Measurements from ENCODE around the gene CARMIL1. TPM values are rescaled to one million over a fixed set of nuclear protein-coding genes. Genes with fewer than 3 reads are reported as not detected.

Gene CARMIL1
- polyA plus RNA-seq, 5 donors: 20.7 to 33.1 (median 29.7) TPM

GRCh38 chr6:25472906-25473305, 193.7 kb downstream of the CARMIL1 start:
- no peak for DNase-seq

- no peak for DNase-seq
Observed at GRCh38 chr6:25473447-25473846, 194.3 kb downstream of the CARMIL1 start.

GRCh38 chr6:25476126-25476525, 197.0 kb downstream of the CARMIL1 start:
- DNase-seq: no peak

DNA sequence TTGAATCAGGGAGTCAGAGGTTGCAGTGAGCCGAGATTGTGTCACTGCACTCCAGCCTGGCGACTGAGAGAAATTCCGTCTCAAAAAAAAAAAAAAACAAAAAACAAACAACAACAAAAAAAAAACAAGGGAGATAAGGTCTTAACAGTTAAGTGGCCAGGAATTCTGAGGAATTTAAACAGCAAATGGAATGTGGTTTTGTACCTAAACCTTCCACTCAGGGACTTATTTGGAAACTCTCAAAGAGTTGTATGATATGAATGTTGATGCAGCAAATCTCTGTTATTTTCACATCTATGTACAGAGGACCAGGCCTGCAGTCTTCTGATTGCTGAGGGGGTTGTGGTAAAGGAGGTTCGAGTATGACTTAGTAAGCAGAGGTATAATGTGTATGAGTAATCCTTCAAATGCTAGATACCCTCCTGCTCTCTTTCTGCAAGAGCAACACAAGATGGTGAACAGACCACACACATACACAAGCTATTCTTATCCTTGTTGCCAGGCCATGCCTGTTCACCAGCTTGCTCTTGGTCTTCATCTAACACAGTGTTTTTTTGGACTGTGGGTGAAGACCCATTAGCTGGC, 197.9 kb downstream of the CARMIL1 start:
- no peak for DNase-seq

DNA sequence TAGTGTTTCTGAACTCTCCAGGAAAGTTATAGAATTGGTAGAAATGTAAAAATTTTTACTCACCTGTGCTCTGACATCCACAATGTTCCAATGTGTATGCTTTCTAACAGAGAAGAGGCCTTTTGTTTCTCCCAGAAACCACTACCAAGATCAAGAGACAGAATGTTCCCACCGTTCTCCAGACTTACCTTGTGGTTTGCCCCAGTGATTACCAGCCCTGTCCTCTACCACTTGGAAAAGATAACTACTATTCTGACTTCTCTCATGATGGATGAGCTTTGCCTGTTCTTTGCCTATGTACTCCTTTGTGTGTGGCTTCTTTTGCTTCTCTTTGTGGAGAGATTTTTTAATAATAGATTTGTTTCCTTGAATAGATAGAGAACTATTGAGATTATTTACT, 199.8 kb downstream of the CARMIL1 start:
- DNase-seq: no peak

DNA sequence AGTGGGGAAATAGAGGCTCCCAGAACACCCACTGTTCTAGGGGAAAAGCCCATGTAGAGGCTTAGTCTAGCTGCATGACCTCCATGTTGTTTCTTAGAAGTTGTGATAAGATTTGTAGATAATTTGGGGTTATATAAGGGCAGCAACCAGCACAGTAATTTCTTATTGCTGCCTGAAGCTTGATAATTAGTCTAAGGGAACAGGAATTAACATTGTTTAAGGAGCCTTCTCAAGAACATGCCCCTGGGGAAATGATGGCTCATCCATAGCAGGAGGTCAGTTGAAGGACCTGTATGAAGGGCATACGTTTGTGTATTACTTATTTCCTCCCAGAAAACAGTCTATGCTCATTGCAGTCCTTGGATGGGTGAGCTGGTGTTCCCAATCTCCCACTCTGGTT, 202.1 kb downstream of the CARMIL1 start:
- DNase-seq: no peak

GRCh38 chr6:25482996-25483395, 203.8 kb downstream of the CARMIL1 start:
- DNase-seq: no peak

DNA sequence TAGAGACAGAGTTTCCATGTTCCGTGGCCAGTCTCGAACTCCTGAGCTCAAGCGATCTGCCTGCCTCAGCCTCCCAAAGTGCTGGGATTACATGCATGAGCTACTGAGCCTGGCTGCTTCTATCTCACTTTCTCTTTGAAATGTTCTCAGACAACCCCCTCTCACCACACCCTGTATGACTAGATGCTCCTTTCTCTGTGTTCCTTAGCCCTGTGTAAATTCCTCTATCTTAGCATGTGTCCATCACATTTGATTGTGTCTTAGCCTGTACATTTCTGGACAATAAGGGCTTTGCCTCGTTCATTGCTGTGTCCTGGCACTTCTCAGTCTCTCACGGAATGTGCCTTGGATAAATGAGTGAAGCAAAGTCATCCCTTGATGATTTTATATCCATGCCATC, 204.8 kb downstream of the CARMIL1 start:
- DNase-seq: no peak

DNA sequence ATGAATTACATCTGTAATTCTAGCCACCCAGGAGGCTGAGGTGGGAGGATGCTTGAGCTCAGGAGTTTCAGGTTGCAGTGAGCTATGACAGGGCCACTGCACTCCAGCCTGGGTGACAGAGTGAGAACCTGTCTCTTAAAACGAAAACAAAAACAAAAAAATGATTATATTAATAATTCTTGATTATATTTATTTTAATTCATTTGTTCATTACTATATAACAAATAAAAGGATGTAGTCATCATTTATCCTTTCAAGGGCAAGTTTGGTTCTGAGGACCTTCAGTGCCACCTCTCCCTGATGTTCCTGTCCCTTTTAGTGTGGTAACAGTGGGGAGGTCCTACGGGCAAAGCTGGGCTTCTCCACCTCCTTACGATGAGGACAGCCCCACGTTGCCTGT, 205.7 kb downstream of the CARMIL1 start:
- no peak for DNase-seq

GRCh38 chr6:25485821-25486534, 206.8 kb downstream of the CARMIL1 start:
- DNase-seq: no peak

DNA sequence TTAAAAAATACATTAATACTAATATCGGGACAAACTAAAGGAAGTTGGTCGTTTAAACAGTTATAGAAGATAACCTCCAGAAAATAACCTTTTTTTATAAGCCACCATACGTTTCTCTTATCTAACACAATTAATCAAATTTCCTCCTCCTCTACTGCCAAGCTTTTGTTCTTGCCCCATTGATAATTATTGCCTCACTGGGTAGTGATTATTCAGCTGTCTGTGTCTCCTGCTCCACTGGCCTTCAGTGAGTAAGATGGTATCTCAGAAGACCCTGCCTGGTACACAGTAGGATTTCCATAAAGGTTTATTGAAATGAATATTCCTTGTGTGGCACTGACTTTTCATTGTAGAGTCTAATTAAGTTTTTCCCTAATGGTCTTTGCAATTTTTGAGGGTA, 207.4 kb downstream of the CARMIL1 start:
- DNase-seq: no peak

DNA sequence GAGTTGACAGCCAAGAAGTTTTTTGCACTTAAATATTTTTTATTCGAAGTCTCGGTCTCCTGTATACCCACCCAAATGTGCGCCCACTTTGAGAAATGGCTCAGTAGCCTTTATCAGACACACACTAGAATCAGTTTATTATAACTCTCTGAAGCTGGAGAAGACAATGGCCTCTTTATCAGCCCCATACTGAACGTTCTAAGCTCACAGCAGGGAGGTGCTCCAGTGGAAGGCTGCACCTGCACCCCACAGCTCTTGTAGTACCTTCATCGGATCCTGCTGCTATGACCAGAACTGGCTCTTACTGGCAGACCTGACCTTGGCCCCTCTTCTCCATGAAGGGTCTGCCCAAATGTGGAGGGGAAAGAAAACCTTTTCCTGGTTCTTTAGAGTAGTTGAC, 207.8 kb downstream of the CARMIL1 start:
- no peak for DNase-seq

DNA sequence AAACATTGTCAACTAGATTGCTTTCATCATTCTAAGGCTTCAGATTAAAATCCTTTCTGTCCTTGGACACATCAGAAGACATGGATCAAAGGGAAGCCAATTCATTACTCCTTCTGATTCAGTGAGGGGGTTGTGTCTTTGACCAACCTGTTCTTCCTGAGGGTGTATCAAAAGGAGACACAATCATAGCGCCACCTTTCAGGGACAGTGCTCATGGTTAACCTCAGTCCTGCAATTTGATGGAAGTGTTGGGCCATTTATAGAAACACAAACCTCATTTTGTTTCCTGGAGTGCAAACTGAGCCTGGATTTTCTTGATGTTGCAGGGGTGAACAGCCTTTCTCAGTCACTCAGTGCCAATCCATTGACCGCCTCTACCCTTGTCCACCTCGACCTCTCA, 209.0 kb downstream of the CARMIL1 start:
- no peak for DNase-seq

DNA sequence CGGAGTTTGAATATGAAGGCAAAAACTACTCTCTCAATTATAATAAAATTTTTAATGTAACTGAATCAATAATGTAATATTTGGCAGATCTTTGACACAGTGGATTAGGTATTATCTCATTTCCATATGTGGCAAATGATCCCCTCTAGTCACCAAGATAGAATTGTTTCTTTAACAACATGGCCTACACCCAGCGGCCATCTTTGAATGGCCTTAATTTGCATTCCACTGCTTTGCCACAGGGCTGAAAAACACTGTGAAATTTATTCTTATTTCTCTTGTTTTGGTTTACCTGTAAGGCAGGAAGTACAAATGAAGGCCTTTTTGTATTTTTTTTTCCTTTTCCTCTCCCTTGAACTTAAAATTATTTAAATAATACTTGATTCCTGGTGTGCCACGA, 210.2 kb downstream of the CARMIL1 start:
- DNase-seq: no peak

GRCh38 chr6:25490018-25490801, 211.0 kb downstream of the CARMIL1 start:
- peak; percentile 77 to 78 for DNase-seq

- DNase-seq: no peak
Observed at GRCh38 chr6:25492951-25493350, 213.8 kb downstream of the CARMIL1 start.

DNA sequence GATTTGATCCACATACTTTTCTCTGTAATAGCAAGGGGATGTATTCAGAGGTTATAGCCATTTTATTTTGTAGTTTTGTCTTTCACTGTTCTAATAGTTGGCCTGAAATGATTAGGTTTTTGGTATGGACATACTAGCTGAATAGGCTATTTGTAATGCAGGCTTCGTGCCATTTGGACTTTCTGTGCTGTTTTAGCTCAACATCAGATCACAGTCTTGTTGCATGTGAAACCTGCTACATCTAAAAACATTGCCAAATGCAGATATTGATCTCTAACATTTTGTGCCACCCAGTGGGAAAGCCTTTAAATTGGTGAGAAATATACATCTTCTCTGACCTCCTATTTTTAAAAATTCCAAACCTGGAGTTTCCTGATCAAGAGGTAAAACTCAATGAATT, 215.3 kb downstream of the CARMIL1 start:
- no peak for DNase-seq

DNA sequence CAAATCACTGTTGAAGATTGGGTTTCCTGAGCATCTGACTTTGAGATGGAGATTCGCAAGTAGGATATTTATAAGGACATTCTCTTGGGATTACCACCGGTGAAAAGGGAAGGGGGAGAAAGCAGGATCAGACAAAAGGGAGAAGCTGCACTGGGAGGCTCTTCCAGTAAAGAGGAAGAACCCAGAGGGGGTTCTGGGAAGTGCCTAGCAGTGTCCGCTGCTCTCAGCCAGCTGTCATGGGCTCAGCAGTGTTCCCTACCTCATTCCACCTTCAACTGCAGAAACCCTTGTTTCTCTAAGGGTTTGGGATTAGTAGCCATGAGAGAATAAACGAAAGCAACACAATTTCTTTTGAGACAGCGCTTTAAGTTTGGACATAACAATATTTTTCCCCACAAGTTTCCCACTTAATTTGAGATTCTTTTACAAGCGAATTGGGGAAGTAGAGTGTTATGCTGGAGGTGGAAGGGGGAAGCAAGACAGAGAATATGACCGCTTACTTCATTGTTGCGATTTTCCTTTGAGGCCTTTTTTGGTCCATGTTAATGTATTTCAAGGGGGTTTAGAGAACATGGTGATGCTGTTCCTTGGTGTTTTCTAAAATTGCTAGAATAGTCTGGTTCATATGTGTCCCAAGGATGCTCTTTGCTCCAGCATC, 218.3 kb downstream of the CARMIL1 start:
- no peak for DNase-seq

DNA sequence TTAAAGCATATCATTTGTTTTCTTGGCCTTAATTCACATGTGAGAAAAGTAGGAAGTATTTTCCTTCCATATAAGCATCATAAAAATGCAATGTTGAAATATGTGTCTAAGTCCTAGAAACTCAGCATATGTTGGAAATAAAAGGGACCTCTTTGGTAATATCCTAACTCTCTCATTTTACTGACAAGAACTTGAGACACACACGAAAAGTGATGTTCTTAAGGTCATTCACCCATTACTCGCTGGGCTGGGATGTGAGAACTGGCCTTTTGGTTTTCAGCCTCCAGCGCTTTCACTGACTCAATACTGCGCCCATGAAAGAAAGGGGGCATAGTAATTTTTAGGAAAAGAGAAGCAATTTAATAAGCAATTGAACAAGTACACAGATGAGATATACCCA, 219.3 kb downstream of the CARMIL1 start:
- DNase-seq: no peak

GRCh38 chr6:25499615-25500235, 220.6 kb downstream of the CARMIL1 start:
- DNase-seq: no peak

- DNase-seq: no peak
Observed at GRCh38 chr6:25503686-25504085, 224.5 kb downstream of the CARMIL1 start.

DNA sequence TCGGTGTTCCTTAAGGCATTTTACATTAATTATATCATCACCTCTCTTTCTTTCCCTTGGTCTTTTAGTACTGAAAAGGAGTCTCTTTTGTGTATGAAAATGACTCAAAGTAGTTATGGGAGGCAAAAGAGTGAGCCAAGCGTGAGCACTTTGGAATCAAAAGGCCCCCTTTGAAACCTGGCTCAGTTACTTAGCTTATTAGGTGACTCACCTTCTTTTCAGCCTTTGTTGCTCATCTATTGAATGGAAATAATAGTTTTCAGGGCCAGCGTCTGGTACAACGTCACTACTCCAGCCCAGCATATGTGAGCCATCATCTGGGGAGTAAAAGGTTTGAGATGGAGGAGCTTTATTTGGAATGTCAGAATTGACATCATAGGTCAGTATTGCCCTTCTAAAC, 225.5 kb downstream of the CARMIL1 start:
- DNase-seq: no peak

All from right lung (tissue), 5 donors.